ENCODE measurements around the gene INSL3. TPM values are rescaled to one million over a fixed set of nuclear protein-coding genes. Genes with fewer than 3 reads are reported as not detected.

Gene INSL3
- total RNA-seq, 2 donors from 2014 or later: not detected

- no peak for ATAC-seq
- intact Hi-C loops (cut with DNase I): loop anchor here (10.0 kb wide), 1 partner anchor 141 kb away; no protein-coding TSS in a partner anchor
- no peak for DNase-seq
- Histone ChIP-seq H3K27ac (no peak overlapping the region), H3K4me3 (no peak overlapping the region), H3K4me1 (peaks cover 19% of the 10 kb centered on the region), H3K9me3 (no peaks in the 10 kb centered on the region), H3K36me3 (replicated peaks in 1 of 2; ENCODE audit: insufficient read depth in 1 of 2, low read depth in 2 of 2) (no peaks in the 10 kb centered on the region), H3K27me3 (no peaks in the 10 kb centered on the region)
- 60 to 69% methylated on average over 6 to 8 of the region's 8 CpGs for WGBS, 2 donors
- TF ChIP-seq CTCF (IDR thresholded peaks at IDR 0.05): no peak
- no peak for TF ChIP-seq POLR2A (IDR thresholded peaks at IDR 0.05)
Measured at GRCh38 chr19:17846146-17846545, 24.8 kb upstream of the INSL3 start.

- Histone ChIP-seq H3K9me3 (no peaks in the 10 kb centered on the region), H3K27ac (no peak overlapping the region), H3K36me3 (replicated peaks in 1 of 2; ENCODE audit: insufficient read depth in 1 of 2, low read depth in 2 of 2) (no peaks in the 10 kb centered on the region), H3K4me1 (peaks cover 20% of the 10 kb centered on the region), H3K27me3 (no peaks in the 10 kb centered on the region), H3K4me3 (no peak overlapping the region)
- ATAC-seq (no peak), DNase-seq (no peak)
- TF ChIP-seq POLR2A (IDR thresholded peaks at IDR 0.05): no peak
- no peak for TF ChIP-seq CTCF (IDR thresholded peaks at IDR 0.05)
- intact Hi-C loops (cut with DNase I): loop anchor here (10.0 kb wide), 1 partner anchor 139 kb away; no protein-coding TSS in a partner anchor
- 66 to 76% methylated on average over 14 of the region's 14 CpGs for WGBS, 2 donors
Measured at GRCh38 chr19:17843908-17844490, 22.7 kb upstream of the INSL3 start.

- no peak overlapping the region for H3K4me3 ChIP-seq
- ATAC-seq (no peak), DNase-seq (no peak)
- 65 to 80% methylated on average over 8 to 9 of the region's 9 CpGs for WGBS, 2 donors
- H3K4me1 ChIP-seq: peaks cover 20% of the 10 kb centered on the region
- no peaks in the 10 kb centered on the region for H3K9me3 ChIP-seq
- intact Hi-C loops (cut with DNase I): loop anchor here (10.0 kb wide), 1 partner anchor 139 kb away; no protein-coding TSS in a partner anchor
- no peaks in the 10 kb centered on the region for H3K27me3 ChIP-seq
- TF ChIP-seq CTCF (IDR thresholded peaks at IDR 0.05) (no peak), POLR2A (IDR thresholded peaks at IDR 0.05) (no peak)
- no peak overlapping the region for H3K27ac ChIP-seq
- no peaks in the 10 kb centered on the region for H3K36me3 ChIP-seq (replicated peaks in 1 of 2; ENCODE audit: insufficient read depth in 1 of 2, low read depth in 2 of 2)
Measured at GRCh38 chr19:17843292-17843827, 22.0 kb upstream of the INSL3 start.

- intact Hi-C loops (cut with DNase I): loop anchor here (10.0 kb wide), 1 partner anchor 138 kb away; no protein-coding TSS in a partner anchor
- Histone ChIP-seq H3K27ac (no peak overlapping the region), H3K4me1 (peaks cover 15% of the 10 kb centered on the region), H3K36me3 (replicated peaks in 1 of 2; ENCODE audit: insufficient read depth in 1 of 2, low read depth in 2 of 2) (no peaks in the 10 kb centered on the region), H3K4me3 (no peak overlapping the region), H3K27me3 (no peaks in the 10 kb centered on the region), H3K9me3 (no peaks in the 10 kb centered on the region)
- WGBS, 2 donors: 52 to 65% methylated on average over 2 to 14 of the region's 20 CpGs
- DNase-seq: no peak
- ATAC-seq: no peak
- TF ChIP-seq CTCF (IDR thresholded peaks at IDR 0.05): no peak
- no peak for TF ChIP-seq POLR2A (IDR thresholded peaks at IDR 0.05)
Measured at GRCh38 chr19:17842663-17843291, 21.5 kb upstream of the INSL3 start.
